ENCODE data around the gene CAMK1D.

Gene CAMK1D

DNA sequence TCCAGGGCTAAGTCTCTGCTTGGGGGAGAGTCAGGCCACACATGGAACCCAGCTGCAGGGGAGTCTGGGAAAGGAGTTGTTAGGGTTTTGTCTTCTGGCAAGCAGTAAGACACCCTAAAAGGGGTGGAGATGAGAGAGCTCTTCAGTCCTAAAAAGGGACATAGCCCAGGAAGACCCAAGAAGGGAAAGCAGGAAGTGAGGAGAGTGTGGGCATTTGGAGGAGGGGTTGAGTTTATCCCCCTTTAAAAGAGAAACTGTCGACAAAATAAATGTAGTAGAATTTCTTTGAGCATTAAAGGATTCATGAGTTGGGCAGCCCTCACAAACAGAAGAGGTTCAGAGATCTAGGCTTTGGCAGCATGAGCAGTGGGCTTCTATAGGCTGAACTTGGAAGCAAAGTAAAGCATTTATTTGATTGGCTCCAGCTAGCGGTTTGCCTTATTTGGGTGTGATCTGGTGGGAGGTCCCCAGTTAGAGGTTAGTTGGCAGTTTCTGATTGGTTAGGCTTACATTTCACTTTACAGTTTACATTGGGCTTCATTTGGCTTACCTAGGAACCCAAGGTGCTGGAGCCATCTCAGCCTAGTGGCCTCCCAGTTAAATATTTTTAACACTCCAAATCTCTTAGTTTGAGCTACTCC, 246.7 kb downstream of the CAMK1D start:
- no peak overlapping the region for H3K4me3 ChIP-seq
- H4K20me1 ChIP-seq: no peaks in the 10 kb centered on the region
- no peak for TF ChIP-seq Cebpa-rat (IDR thresholded peaks at IDR 0.05)
- peak overlapping the region in 5 of 11 experiments; percentile 2 to 87 (median 64); a peak in 8 of 22 replicates for H3K4me2 ChIP-seq
- peaks cover 8 to 43% (median 18%) of the 10 kb centered on the region in 11 experiments for H3K9me3 ChIP-seq (replicated peaks in 1 of 11)
- H3K4me1 ChIP-seq: peaks cover 31 to 43% (median 35%) of the 10 kb centered on the region in 10 experiments
- no peak overlapping the region; a peak in 1 of 22 replicates for H3K9ac ChIP-seq
- H3K36me3 ChIP-seq: peaks cover 0 to 12% (median 0%) of the 10 kb centered on the region in 11 experiments; a peak in 5 of 22 replicates
- H3K27ac ChIP-seq: peak overlapping the region in 2 of 11 experiments; percentile 71; a peak in 2 of 22 replicates
- no peaks in the 10 kb centered on the region for H3K27me3 ChIP-seq

DNA sequence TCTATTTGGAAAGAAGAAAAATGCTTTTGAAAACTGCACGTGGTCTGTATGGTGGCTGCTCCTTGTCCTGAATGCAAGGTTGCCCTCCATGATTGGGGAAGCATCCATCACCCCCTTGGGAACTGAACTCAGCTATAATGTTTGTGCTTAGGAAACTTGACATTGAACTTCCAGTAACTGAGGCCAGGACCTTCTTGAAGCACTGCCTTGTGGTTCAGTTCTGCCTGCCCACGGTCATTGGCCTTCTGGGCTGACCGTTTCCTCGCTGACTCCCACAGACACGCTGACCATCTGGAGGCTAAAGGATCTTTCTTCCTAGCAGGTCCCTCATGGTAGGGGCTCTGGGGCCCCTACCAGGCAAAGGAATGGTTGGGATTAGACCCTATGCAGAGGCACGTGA, 247.8 kb downstream of the CAMK1D start:
- Histone ChIP-seq H3K4me3 (no peak overlapping the region), H3K27ac (0 out of 22 replicates have a peak overlapping the region, but pooled peaks of 1 of the 11 experiments have one; percentile 10), H3K4me1 (peaks cover 31 to 43% (median 35%) of the 10 kb centered on the region in 10 experiments)

DNA sequence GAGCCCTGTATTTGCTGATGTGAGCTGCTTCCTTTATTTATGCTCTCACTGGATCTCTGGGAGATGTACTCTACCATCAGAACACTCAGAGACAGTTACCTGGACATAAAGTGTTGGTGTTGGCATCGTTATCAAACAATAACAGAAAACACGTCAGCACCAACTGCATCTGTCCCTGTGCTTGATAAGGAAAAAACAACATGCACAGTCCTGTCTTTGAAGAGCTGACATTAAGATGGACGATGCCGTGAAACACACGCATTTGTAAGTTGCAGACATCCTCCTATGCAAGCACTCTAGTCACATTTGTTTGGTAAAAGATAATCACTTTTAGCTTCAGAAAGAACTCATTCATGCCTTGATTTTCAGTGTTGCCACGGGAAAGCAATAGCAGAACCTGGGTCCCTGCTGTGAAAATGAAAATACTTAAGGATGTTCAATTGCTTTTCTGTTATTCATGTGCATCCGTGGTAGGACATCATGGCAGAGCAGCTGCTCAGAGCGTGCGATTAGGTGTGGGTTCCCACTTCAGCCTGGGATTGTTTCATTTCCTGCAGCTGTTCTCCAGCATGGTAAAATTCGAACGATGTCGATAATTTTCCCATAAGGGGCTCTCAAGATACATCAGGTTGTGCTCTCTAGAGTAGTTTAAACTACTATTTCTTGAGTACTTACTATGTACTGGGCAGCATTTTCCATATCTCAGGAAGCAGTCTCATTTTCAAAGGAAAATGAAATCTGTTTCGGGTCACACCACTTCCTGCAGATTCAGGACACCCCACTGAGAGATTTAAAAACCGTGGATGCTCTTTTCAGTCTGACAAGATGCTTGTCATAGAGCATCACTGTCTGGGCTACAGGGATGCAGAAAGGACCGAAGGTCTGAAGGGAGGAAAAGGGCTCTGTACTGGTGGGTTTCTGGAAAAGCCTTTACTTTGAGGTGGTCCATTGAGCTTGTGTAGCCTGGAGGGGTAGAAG, 248.7 kb downstream of the CAMK1D start:
- Histone ChIP-seq H3K36me3 (peaks cover 0 to 12% (median 0%) of the 10 kb centered on the region in 11 experiments; a peak in 5 of 22 replicates), H3K27me3 (no peaks in the 10 kb centered on the region), H3K4me3 (no peak overlapping the region), H4K20me1 (no peaks in the 10 kb centered on the region), H3K4me1 (peaks cover 31 to 43% (median 35%) of the 10 kb centered on the region in 10 experiments), H3K4me2 (peak overlapping the region; percentile 1 to 63 (median 45); a peak in 17 of 22 replicates), H3K27ac (no peak overlapping the region), H3K9me3 (replicated peaks in 1 of 11) (peaks cover 8 to 43% (median 18%) of the 10 kb centered on the region in 11 experiments), H3K9ac (no peak overlapping the region)
- TF ChIP-seq Cebpa-rat (IDR thresholded peaks at IDR 0.05): no peak

More for the DNA sequence above, 247.8 kb downstream of the CAMK1D start:
- Histone ChIP-seq H4K20me1 (no peaks in the 10 kb centered on the region), H3K9me3 (replicated peaks in 1 of 11) (peaks cover 8 to 43% (median 18%) of the 10 kb centered on the region in 11 experiments), H3K36me3 (peaks cover 0 to 12% (median 0%) of the 10 kb centered on the region in 11 experiments; a peak in 5 of 22 replicates), H3K4me2 (peak overlapping the region; percentile 1 to 63 (median 45); a peak in 18 of 22 replicates), H3K27me3 (no peaks in the 10 kb centered on the region), H3K9ac (no peak overlapping the region)
- no peak for TF ChIP-seq Cebpa-rat (IDR thresholded peaks at IDR 0.05)

DNA sequence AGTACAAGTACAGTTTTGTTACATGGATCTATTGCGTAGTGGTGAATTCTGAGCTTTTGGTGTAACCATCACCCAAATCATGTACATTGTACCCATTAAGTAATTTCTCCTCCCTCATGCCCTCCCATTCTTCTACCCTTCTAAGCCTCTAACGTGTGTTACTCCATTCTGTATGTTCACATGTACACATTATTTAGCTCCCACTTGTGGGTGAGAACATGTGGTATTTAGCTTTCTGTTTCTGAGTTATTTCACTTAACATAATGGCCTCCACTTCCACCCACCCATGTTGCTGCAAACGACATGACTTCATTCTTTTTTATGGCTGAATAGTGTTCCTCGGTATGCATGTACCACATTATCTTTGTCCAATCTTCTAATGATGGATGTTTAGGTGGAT, 251.3 kb downstream of the CAMK1D start:
- peaks cover 0 to 12% (median 0%) of the 10 kb centered on the region in 11 experiments; a peak in 5 of 22 replicates for H3K36me3 ChIP-seq
- H3K9ac ChIP-seq: no peak overlapping the region
- H3K27me3 ChIP-seq: no peaks in the 10 kb centered on the region
- no peak for TF ChIP-seq Cebpa-rat (IDR thresholded peaks at IDR 0.05)
- H3K4me1 ChIP-seq: peaks cover 28 to 40% (median 32%) of the 10 kb centered on the region in 10 experiments
- H3K27ac ChIP-seq: no peak overlapping the region
- H3K9me3 ChIP-seq (replicated peaks in 1 of 11): peaks cover 8 to 33% (median 13%) of the 10 kb centered on the region in 11 experiments
- H3K4me2 ChIP-seq: no peak overlapping the region
- no peak overlapping the region for H3K4me3 ChIP-seq
- no peaks in the 10 kb centered on the region for H4K20me1 ChIP-seq

DNA sequence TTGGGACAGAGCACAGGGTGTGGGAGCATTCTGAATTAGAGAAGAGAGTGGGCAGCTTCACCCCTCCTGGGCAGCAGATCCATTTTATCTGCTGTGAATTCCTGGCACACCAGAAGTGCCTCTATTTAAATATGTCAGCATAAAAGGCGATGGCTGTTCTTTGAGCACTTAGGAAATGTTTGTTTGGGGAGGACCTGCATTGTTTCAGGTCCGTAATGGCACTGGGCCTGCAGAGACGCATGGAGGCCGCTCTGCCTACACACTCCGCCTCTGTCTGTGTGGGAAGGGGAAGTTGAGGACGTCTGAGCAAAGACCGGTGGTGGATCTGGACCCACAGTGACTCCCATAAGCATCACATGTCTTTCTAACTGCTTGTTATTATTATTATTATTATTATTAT, 253.2 kb downstream of the CAMK1D start:
- H3K4me1 ChIP-seq: peaks cover 20 to 46% (median 39%) of the 10 kb centered on the region in 10 experiments
- no peaks in the 10 kb centered on the region for H3K27me3 ChIP-seq
- H3K4me2 ChIP-seq: no peak overlapping the region
- H3K9ac ChIP-seq: no peak overlapping the region
- H3K9me3 ChIP-seq (replicated peaks in 1 of 11): peaks cover 0 to 25% (median 0%) of the 10 kb centered on the region in 11 experiments; a peak in 8 of 22 replicates
- no peak for TF ChIP-seq Cebpa-rat (IDR thresholded peaks at IDR 0.05)
- no peak overlapping the region for H3K27ac ChIP-seq
- H3K36me3 ChIP-seq: peaks cover 0 to 8% (median 0%) of the 10 kb centered on the region in 11 experiments; a peak in 3 of 22 replicates
- H3K4me3 ChIP-seq: no peak overlapping the region
- no peaks in the 10 kb centered on the region for H4K20me1 ChIP-seq

DNA sequence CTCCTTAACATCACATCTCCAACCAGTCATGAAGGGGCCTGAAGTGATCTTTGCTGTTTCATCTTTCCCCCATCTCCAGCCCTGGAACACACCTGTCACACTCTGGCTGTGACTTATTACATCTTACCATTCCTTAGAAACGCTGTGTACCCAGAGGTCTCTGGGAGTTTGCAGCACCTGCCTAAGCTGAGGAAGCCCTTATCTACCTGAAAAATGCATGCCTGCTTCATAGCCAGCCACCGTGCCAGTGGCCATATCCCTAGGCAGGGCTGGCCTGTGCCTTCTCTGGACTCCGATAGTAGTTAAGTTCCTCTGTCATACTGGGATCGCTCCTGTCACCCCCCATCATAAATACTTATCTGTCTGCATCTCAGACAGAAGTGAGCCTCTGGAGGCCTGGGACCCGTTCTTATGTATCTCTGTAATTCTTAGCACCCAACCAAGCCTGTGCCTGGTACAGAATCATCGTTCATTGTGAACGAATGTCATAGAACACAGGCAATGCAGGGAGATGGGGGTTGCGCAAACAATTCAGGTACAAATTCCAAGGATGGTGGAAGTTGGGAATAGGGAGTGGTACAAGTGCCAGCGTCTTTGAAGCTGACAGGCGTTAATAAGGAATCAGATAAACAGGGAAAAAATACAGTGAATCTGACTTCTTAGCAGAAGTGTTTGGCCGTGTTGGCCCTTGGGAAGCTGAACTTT, 254.6 kb downstream of the CAMK1D start:
- Histone ChIP-seq H3K27me3 (no peaks in the 10 kb centered on the region), H3K9me3 (replicated peaks in 1 of 11) (peaks cover 0 to 31% (median 12%) of the 10 kb centered on the region in 11 experiments; a peak in 14 of 22 replicates), H3K4me2 (no peak overlapping the region), H3K9ac (no peak overlapping the region), H3K4me1 (peaks cover 17 to 38% (median 29%) of the 10 kb centered on the region in 10 experiments), H3K36me3 (peaks cover 0 to 14% (median under 1%) of the 10 kb centered on the region in 11 experiments; a peak in 5 of 22 replicates), H4K20me1 (no peaks in the 10 kb centered on the region), H3K27ac (no peak overlapping the region; a peak in 1 of 22 replicates), H3K4me3 (no peak overlapping the region)
- no peak for TF ChIP-seq Cebpa-rat (IDR thresholded peaks at IDR 0.05)

DNA sequence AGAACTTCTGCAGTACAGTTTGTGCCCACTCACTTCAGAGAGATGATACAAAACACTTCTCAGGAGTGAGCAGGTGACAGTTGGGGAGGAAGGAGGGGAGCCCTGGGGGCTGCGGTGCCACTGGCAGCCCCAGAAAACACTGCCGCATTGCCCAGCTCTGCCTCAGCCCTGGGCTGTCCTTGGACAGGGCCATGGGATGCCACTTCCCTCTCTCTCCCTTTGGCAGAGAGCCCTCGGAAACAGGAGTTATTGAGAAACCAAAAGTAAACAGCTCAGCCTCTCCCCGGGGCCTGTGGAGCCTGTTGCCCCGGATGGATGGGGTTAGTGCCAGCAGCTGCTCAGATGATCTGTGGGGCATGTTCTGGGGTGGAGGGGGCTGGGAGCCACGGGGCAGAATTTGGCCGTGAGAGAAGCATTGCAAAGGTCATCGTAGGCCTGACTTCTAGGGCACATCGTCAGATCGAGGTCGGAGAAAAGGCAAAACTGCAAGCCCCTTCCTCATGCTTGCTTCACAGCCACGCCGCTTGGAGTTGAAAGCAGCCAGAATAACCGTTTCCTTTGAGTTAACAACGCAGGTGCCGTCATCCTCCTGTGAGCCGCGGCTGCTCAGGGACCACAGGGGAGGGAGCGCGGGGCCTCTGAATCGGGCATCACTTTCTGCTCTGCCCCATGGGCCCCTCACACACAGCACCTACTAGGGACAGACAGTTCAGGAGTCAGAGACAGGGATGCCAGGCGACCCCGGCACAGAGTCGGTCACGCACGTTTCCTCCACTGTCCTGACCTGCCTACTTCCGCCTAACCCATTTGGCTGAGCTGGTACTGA, 256.4 kb downstream of the CAMK1D start:
- H3K4me2 ChIP-seq: peak overlapping the region; percentile 69 to 98 (median 94)
- no peaks in the 10 kb centered on the region for H3K27me3 ChIP-seq
- peaks cover 0 to 21% (median 11%) of the 10 kb centered on the region in 11 experiments; a peak in 13 of 22 replicates for H3K9me3 ChIP-seq (replicated peaks in 1 of 11)
- H3K4me1 ChIP-seq: peaks cover 17 to 51% (median 29%) of the 10 kb centered on the region in 10 experiments
- peaks cover 0 to 17% (median 0%) of the 10 kb centered on the region in 11 experiments; a peak in 2 of 22 replicates for H3K36me3 ChIP-seq
- H3K4me3 ChIP-seq: peak overlapping the region; percentile 30 to 67 (median 54); a peak in 19 of 20 replicates
- no peak for TF ChIP-seq Cebpa-rat (IDR thresholded peaks at IDR 0.05)
- no peaks in the 10 kb centered on the region for H4K20me1 ChIP-seq
- peak overlapping the region; percentile 74 to 90 (median 85) for H3K27ac ChIP-seq
- peak overlapping the region; percentile 72 to 81 (median 78) for H3K9ac ChIP-seq
